Bronchial epithelial cell (primary cell): ENCODE measurements around the gene THSD4. TPM values are rescaled to one million over a fixed set of nuclear protein-coding genes. Genes with fewer than 3 reads are reported as not detected.

Source experiments
- DNase-seq: peaks from one replicate; pipeline ENCODE4 v3.0.0-alpha.2; 2010; ENCODE audit warnings: low read depth
- FAIRE-seq: peaks from 2 replicates; lab custom pipeline; 2011; peaks lifted over from hg19 to GRCh38; lab: Jason Lieb, UNC
- H3K27me3 ChIP-seq: 2 replicates; pipeline ENCODE4 v1.5.1; 2011; ENCODE audit warnings: low read length; ENCODE audit not compliant: control insufficient read depth, insufficient read depth
- H3K36me3 ChIP-seq: 2 replicates; pipeline ENCODE4 v1.5.1; 2011; ENCODE audit warnings: low read length; ENCODE audit not compliant: control insufficient read depth, insufficient read depth
- H3K4me3 ChIP-seq: 2 replicates; pipeline ENCODE4 v1.5.1; 2011; ENCODE audit warnings: mild to moderate bottlenecking, low read depth, low read length, control low read depth
- total RNA-seq: library from RNA; depleted of rRNA; stranded (reverse); fragments of >200 nt; gene quantifications from 2 replicates; pipeline ENCODE4 v1.2.1, GENCODE V29; 2014
- TF ChIP-seq, protein P1 (sequence below): IDR thresholded peaks from 2 replicates; pipeline ENCODE4 v1.5.1; 2011; ENCODE audit warnings: mild to moderate bottlenecking, moderate library complexity, low read length, control low read depth, inconsistent platforms; ENCODE audit not compliant: insufficient read depth, severe bottlenecking

Gene THSD4
- total RNA-seq, 1 donor from 2014 or later, result 14.5 TPM

DNA sequence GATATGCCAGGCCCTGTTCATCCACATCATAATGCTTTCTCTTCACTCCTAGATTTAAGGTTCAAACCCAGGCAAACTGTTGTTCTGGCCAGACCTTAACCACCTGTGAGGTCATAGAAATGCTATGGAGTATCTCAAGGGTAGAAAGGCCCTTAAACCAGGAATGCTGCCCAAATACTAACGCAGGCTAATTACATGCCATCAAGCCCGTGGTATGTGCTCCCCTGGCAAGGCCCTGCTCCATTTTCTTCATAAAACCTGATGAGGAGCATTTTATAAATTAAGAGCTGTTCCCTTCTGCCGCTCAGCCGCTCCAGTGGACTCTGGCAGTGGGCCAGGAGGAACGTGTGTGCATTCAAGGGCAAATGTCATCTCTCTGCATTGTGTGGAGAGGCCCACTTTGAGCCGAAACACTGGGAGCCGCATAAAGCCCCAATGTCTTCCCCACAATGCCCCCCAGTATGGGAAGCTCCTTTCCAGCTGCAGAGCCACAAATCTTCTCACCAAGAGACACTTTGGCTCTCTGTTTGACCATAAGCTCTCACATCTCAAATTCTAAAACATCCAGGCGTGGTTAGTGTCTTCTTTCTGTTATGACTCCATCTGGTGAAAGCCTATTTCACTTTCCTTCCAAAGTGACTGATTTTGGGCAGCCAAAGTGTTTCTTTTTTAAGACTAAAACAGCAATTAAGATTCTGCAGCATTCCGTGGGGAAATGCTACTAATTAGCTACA lies 484.3 kb downstream of the THSD4 start:
- H3K4me3 ChIP-seq, result no peak overlapping the region
- no peaks in the 10 kb centered on the region for H3K27me3 ChIP-seq
- TF ChIP-seq, protein P1, sequence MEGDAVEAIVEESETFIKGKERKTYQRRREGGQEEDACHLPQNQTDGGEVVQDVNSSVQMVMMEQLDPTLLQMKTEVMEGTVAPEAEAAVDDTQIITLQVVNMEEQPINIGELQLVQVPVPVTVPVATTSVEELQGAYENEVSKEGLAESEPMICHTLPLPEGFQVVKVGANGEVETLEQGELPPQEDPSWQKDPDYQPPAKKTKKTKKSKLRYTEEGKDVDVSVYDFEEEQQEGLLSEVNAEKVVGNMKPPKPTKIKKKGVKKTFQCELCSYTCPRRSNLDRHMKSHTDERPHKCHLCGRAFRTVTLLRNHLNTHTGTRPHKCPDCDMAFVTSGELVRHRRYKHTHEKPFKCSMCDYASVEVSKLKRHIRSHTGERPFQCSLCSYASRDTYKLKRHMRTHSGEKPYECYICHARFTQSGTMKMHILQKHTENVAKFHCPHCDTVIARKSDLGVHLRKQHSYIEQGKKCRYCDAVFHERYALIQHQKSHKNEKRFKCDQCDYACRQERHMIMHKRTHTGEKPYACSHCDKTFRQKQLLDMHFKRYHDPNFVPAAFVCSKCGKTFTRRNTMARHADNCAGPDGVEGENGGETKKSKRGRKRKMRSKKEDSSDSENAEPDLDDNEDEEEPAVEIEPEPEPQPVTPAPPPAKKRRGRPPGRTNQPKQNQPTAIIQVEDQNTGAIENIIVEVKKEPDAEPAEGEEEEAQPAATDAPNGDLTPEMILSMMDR, result no peak
- H3K36me3 ChIP-seq, result no peaks in the 10 kb centered on the region
- FAIRE-seq, result peak; percentile 40
- DNase-seq, result no peak

DNA sequence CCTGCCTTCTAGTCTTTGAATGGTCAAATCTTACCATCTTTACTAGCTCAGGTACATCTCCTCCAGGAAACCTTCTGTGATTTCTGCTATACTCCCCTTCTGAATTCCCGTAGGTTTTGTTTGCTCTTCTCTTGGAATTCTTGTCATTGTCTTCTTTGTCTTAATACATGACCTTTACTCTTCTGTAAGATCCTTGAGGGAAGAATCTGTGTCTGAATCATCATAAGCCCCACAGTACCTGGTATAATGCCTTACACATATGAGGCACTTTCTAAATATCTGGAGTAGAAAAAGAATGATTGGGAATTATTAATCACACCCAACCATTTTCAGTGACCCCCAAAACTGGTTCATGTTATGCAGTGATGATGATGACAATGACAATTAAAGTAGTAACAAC lies 485.0 kb downstream of the THSD4 start:
- Histone ChIP-seq H3K27me3 (no peaks in the 10 kb centered on the region), H3K36me3 (no peaks in the 10 kb centered on the region), H3K4me3 (no peak overlapping the region)
- no peak for FAIRE-seq
- TF ChIP-seq, protein P1, result no peak
- no peak for DNase-seq

DNA sequence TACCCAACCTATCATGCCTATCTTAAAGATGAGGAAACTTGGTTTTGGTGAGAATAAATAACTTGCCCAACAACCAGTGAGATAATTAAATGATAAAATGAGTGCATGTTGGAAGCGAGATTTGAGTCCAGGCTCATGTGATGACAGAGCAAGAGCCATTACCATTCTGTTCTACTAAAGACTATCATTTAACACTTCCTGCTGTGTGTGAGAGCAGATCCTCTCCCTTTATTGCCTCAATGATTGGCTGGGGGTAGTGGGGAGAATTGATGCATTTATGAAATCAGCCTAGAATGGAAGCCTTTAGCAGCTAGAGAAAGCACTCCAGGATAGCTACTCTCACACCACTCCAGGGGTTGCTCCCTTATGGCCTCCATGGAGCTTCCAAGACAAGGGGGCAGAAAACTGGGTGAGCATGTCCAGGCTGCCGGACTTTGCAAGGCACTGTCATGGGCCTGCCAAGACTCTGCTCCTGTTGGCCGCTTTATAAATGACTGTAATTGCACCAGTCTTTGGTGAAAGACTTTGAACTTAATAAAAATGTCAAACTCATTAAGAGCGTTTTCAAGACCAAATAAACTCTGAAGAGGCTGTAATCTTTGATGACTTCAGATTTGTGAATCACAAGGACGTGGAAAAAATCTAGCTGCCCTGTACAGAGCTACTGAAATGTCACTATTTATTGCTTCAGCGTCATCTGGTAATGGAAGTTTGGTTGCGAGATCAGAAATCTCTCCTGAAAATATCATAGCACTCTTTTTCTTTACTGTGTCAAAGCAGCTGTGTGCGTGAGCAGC lies 486.0 kb downstream of the THSD4 start:
- TF ChIP-seq, protein P1, result no peak
- Histone ChIP-seq H3K4me3 (no peak overlapping the region), H3K36me3 (no peaks in the 10 kb centered on the region), H3K27me3 (no peaks in the 10 kb centered on the region)
- DNase-seq (no peak), FAIRE-seq (no peak)

DNA sequence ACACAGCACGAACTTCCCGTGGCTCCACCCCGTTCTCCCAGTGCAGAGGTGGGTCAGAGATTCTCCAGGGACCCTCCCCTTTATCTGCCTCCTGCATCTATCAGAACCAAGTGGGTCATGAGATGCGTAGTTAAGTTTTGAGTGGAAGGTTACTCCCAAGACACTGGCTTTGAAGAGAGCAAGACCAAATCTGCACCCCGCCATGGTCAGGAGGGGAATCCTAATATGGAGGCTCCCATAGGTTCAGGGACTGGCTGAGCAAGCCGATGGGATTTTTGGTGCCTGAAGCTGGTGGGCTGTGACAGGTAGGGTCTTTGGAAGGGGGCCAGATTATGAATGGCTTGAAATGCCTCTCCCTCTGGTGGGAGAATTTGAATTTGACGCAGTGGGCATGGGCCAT lies 488.1 kb downstream of the THSD4 start:
- Histone ChIP-seq H3K27me3 (no peaks in the 10 kb centered on the region), H3K36me3 (no peaks in the 10 kb centered on the region), H3K4me3 (no peak overlapping the region)
- TF ChIP-seq, protein P1, result no peak
- FAIRE-seq, result no peak
- no peak for DNase-seq

DNA sequence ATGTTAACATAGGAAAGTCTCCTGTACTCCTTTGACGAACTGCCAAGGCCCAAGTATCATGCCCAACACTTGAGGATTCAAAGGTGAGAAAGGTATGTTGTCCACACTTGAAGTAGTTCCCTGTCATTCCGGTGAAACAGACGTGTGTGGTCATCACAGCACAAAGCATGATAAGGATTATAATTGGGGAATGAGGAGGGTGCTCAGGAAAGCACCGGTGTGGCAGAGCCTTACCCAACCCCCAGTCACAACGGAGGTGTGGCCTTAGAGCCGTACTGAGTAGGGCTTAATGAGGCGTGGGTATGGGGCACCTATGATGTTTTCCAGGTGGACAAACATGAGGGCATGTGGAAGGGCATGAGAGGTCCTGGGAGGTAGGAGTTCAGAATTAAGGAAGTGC lies 492.1 kb downstream of the THSD4 start:
- DNase-seq (no peak), FAIRE-seq (no peak)
- Histone ChIP-seq H3K36me3 (no peaks in the 10 kb centered on the region), H3K4me3 (no peak overlapping the region), H3K27me3 (no peaks in the 10 kb centered on the region)
- TF ChIP-seq, protein P1, result no peak
